Neuronal stem cell (in vitro differentiated cells): ENCODE measurements around the gene SH2D2A.

ENCODE experiments used
- DNase-seq: peaks from one replicate; pipeline ENCODE4 v3.0.0-alpha.2; 2013; ENCODE audit warnings: low spot score
- H2AFZ ChIP-seq: one replicate; pipeline ENCODE4 v1.6.1; 2013; ENCODE audit warnings: mild to moderate bottlenecking, low read length, inconsistent platforms
- H2AK5ac ChIP-seq: 2 replicates; pipeline ENCODE4 v1.6.1; 2013; ENCODE audit warnings: low read depth, mild to moderate bottlenecking, inconsistent platforms, low read length, moderate library complexity, mixed read lengths
- H2BK120ac ChIP-seq: 2 replicates; pipeline ENCODE4 v1.6.1; 2013; ENCODE audit warnings: low read depth, mild to moderate bottlenecking, inconsistent platforms, low read length, moderate library complexity, mixed read lengths
- H2BK12ac ChIP-seq: one replicate; pipeline ENCODE4 v1.6.1; 2013; ENCODE audit warnings: low read length, inconsistent platforms
- H2BK15ac ChIP-seq: 2 replicates; pipeline ENCODE4 v1.6.1; 2013; ENCODE audit warnings: mild to moderate bottlenecking, low read length, inconsistent platforms, mixed read lengths
- H2BK5ac ChIP-seq: one replicate; pipeline ENCODE4 v1.6.1; 2013; ENCODE audit warnings: inconsistent platforms, mild to moderate bottlenecking, low read length, moderate library complexity
- H3K14ac ChIP-seq: one replicate; pipeline ENCODE4 v1.6.1; 2013; ENCODE audit warnings: low read length, inconsistent platforms
- H3K18ac ChIP-seq: 2 replicates; pipeline ENCODE4 v1.6.1; 2013; ENCODE audit warnings: low read length, inconsistent platforms
- H3K23ac ChIP-seq: 2 replicates; pipeline ENCODE4 v1.6.1; 2013; ENCODE audit warnings: low read depth, mild to moderate bottlenecking, mixed read lengths, low read length, inconsistent platforms; ENCODE audit not compliant: poor library complexity
- H3K27ac ChIP-seq: replicated peaks from 3 replicates; pipeline ENCODE4 v1.5.1; 2013; ENCODE audit warnings: low read length, inconsistent platforms
- H3K27me3 ChIP-seq, 3 experiments: 2 replicates each; pipeline ENCODE4 v1.6.1; 2013; ENCODE audit warnings: low read length in 3 of 3, mild to moderate bottlenecking in 2 of 3, inconsistent platforms in 1 of 3, low read depth in 1 of 3, mixed read lengths in 1 of 3, moderate library complexity in 1 of 3; ENCODE audit not compliant: control insufficient read depth in 3 of 3, insufficient read depth in 3 of 3
- H3K36me3 ChIP-seq, 2 donors: replicated peaks in 1 of 2; 2 replicates each; pipeline ENCODE4 v1.6.1; 2013; ENCODE audit warnings: low read length in 2 of 2; ENCODE audit not compliant: control insufficient read depth in 2 of 2, insufficient read depth in 2 of 2
- H3K4ac ChIP-seq: 2 replicates; pipeline ENCODE4 v1.6.1; 2013; ENCODE audit warnings: inconsistent platforms, mild to moderate bottlenecking, low read length, moderate library complexity
- H3K4me1 ChIP-seq, 2 donors: 1 replicate in 1 of 2; 2 replicates in 1 of 2; pipeline ENCODE4 v1.6.1; 2013; ENCODE audit warnings: low read length in 2 of 2, low read depth in 1 of 2; ENCODE audit not compliant: control insufficient read depth in 2 of 2, insufficient read depth in 1 of 2
- H3K4me2 ChIP-seq: one replicate; pipeline ENCODE4 v1.6.1; 2013; ENCODE audit warnings: mild to moderate bottlenecking, low read length, inconsistent platforms; ENCODE audit not compliant: insufficient read depth, poor library complexity, severe bottlenecking
- H3K4me3 ChIP-seq, 2 donors: 2 replicates each; pipeline ENCODE4 v1.5.1; 2013; ENCODE audit warnings: low read length in 2 of 2, mild to moderate bottlenecking in 2 of 2, inconsistent platforms in 1 of 2, moderate library complexity in 1 of 2
- H3K79me1 ChIP-seq: one replicate; pipeline ENCODE4 v1.6.1; 2013; ENCODE audit warnings: low read depth, mild to moderate bottlenecking, inconsistent platforms, low read length, moderate library complexity
- H3K9ac ChIP-seq: one replicate; pipeline ENCODE4 v1.6.1; 2013; ENCODE audit warnings: mild to moderate bottlenecking, low read depth, low read length, inconsistent platforms; ENCODE audit not compliant: poor library complexity
- H3K9me3 ChIP-seq, 2 donors: replicated peaks in 1 of 2; 2 replicates each; pipeline versions ENCODE3 to v1.6.1; 2013; ENCODE audit warnings: low read length in 2 of 2, mild to moderate bottlenecking in 2 of 2, inconsistent platforms in 1 of 2, low read depth in 1 of 2, mixed read lengths in 1 of 2, moderate library complexity in 1 of 2; ENCODE audit not compliant: control insufficient read depth in 2 of 2, insufficient read depth in 1 of 2
- H4K8ac ChIP-seq: one replicate; pipeline ENCODE4 v1.6.1; 2013; ENCODE audit warnings: low read depth, mild to moderate bottlenecking, inconsistent platforms, low read length, moderate library complexity
- H4K91ac ChIP-seq: one replicate; pipeline ENCODE4 v1.6.1; 2013; ENCODE audit warnings: low read length, low read depth, mild to moderate bottlenecking, inconsistent platforms; ENCODE audit not compliant: poor library complexity
- WGBS, 2 donors: extraction: QIAGEN DNeasy Blood & Tissue Kit; methylation state at CpG; one replicate each; pipeline ENCODE4 v1.1.7; 2013; ENCODE audit warnings: missing lambda C conversion rate in 2 of 2, mixed read lengths in 1 of 2; ENCODE audit not compliant: insufficient read length in 2 of 2, insufficient replicate concordance in 1 of 2; ENCODE audit errors: extremely low coverage in 2 of 2; 5-methylcytosine and 5-hydroxymethylcytosine counted together

The SH2D2A gene

GRCh38 chr1:156812293-156812990, 4.2 kb downstream of the SH2D2A start:
- WGBS, 2 donors = no CpG with 5 or more reads among the region's 10 CpGs

GRCh38 chr1:156811168-156811567, 5.5 kb downstream of the SH2D2A start:
- H3K9me3 ChIP-seq = no peaks in the 10 kb centered on the region
- H2BK15ac ChIP-seq = no peak overlapping the region
- peaks cover 0 to 43% (median 19%) of the 10 kb centered on the region in 3 experiments for H3K27me3 ChIP-seq
- no peaks in the 10 kb centered on the region for H3K79me1 ChIP-seq
- DNase-seq = no peak
- no peak overlapping the region for H3K4me2 ChIP-seq
- no peak overlapping the region for H4K91ac ChIP-seq
- H3K27ac ChIP-seq = no peak overlapping the region
- peaks cover 9 to 18% of the 10 kb centered on the region in 2 donors for H3K4me1 ChIP-seq
- H2AK5ac ChIP-seq = no peak overlapping the region
- no peak overlapping the region for H3K4me3 ChIP-seq
- no peaks in the 10 kb centered on the region for H3K36me3 ChIP-seq
- H3K9ac ChIP-seq = no peak overlapping the region
- H3K23ac ChIP-seq = no peak overlapping the region
- no peak overlapping the region for H2BK5ac ChIP-seq
- no peak overlapping the region for H3K18ac ChIP-seq
- no CpG with 5 or more reads among the region's 4 CpGs for WGBS, 2 donors
- H4K8ac ChIP-seq = no peak overlapping the region
- peak overlapping the region; percentile 72 for H3K14ac ChIP-seq
- no peak overlapping the region for H2BK120ac ChIP-seq
- H2BK12ac ChIP-seq = no peak overlapping the region
- H2AFZ ChIP-seq = no peak overlapping the region
- H3K4ac ChIP-seq = no peak overlapping the region

More at GRCh38 chr1:156812293-156812990, 4.2 kb downstream of the SH2D2A start:
- H3K9ac ChIP-seq = no peak overlapping the region
- no peak overlapping the region for H2AFZ ChIP-seq
- H3K14ac ChIP-seq = no peak overlapping the region
- no peak overlapping the region for H3K4me3 ChIP-seq
- H3K4me2 ChIP-seq = no peak overlapping the region
- H4K8ac ChIP-seq = no peak overlapping the region
- no peak overlapping the region for H2BK120ac ChIP-seq
- H3K4me1 ChIP-seq = peaks cover 9 to 18% of the 10 kb centered on the region in 2 donors
- H2AK5ac ChIP-seq = no peak overlapping the region
- no peak overlapping the region for H4K91ac ChIP-seq
- no peak for DNase-seq
- H3K36me3 ChIP-seq = no peaks in the 10 kb centered on the region
- H3K23ac ChIP-seq = no peak overlapping the region
- H3K27ac ChIP-seq = no peak overlapping the region
- no peak overlapping the region for H2BK12ac ChIP-seq
- H3K9me3 ChIP-seq = no peaks in the 10 kb centered on the region
- no peak overlapping the region for H3K4ac ChIP-seq
- H2BK15ac ChIP-seq = no peak overlapping the region
- H3K27me3 ChIP-seq = peaks cover 0 to 53% (median 19%) of the 10 kb centered on the region in 3 experiments
- no peak overlapping the region for H2BK5ac ChIP-seq
- no peak overlapping the region for H3K18ac ChIP-seq
- no peaks in the 10 kb centered on the region for H3K79me1 ChIP-seq

- no peak overlapping the region for H2AFZ ChIP-seq
- H4K91ac ChIP-seq = no peak overlapping the region
- no peak overlapping the region for H3K27ac ChIP-seq
- no peak overlapping the region for H3K4me2 ChIP-seq
- H3K14ac ChIP-seq = no peak overlapping the region
- H3K23ac ChIP-seq = no peak overlapping the region
- H3K18ac ChIP-seq = no peak overlapping the region
- no peak for DNase-seq
- H2AK5ac ChIP-seq = no peak overlapping the region
- no peaks in the 10 kb centered on the region for H3K36me3 ChIP-seq
- no peak overlapping the region for H4K8ac ChIP-seq
- no peaks in the 10 kb centered on the region for H3K79me1 ChIP-seq
- no peak overlapping the region for H2BK12ac ChIP-seq
- WGBS, 2 donors = no CpG with 5 or more reads among the region's 7 CpGs
- peaks cover 9 to 16% of the 10 kb centered on the region in 2 donors for H3K4me1 ChIP-seq
- H3K9ac ChIP-seq = no peak overlapping the region
- H3K4me3 ChIP-seq = no peak overlapping the region
- H3K9me3 ChIP-seq = no peaks in the 10 kb centered on the region
- no peak overlapping the region for H3K4ac ChIP-seq
- H2BK15ac ChIP-seq = no peak overlapping the region
- H2BK5ac ChIP-seq = peak overlapping the region; percentile 27
- peaks cover 0 to 30% (median 19%) of the 10 kb centered on the region in 3 experiments for H3K27me3 ChIP-seq
- no peak overlapping the region for H2BK120ac ChIP-seq
Measured at GRCh38 chr1:156809711-156810366, 6.8 kb downstream of the SH2D2A start.

- H3K18ac ChIP-seq = peak overlapping the region; percentile 21
Measured at GRCh38 chr1:156809281-156809680, 7.4 kb downstream of the SH2D2A start.

More at GRCh38 chr1:156809281-156809680, 7.4 kb downstream of the SH2D2A start:
- H3K27ac ChIP-seq = no peak overlapping the region
- H3K9ac ChIP-seq = peak overlapping the region; percentile 56
- peak overlapping the region; percentile 56 for H2BK15ac ChIP-seq
- no peaks in the 10 kb centered on the region for H3K79me1 ChIP-seq
- H2AK5ac ChIP-seq = no peak overlapping the region
- peak overlapping the region; percentile 38 for H3K23ac ChIP-seq
- no peak overlapping the region for H3K4ac ChIP-seq
- no peak overlapping the region for H4K91ac ChIP-seq
- H4K8ac ChIP-seq = no peak overlapping the region
- H3K36me3 ChIP-seq = no peaks in the 10 kb centered on the region
- WGBS, 2 donors = no CpG with 5 or more reads among the region's 10 CpGs
- no peak overlapping the region for H2AFZ ChIP-seq
- no peak overlapping the region for H3K4me2 ChIP-seq
- no peak overlapping the region for H2BK12ac ChIP-seq
- H3K4me1 ChIP-seq = peaks cover 7 to 20% of the 10 kb centered on the region in 2 donors
- no peak overlapping the region for H2BK120ac ChIP-seq
- peaks cover 0 to 24% (median 19%) of the 10 kb centered on the region in 3 experiments for H3K27me3 ChIP-seq
- no peaks in the 10 kb centered on the region for H3K9me3 ChIP-seq
- no peak overlapping the region for H3K4me3 ChIP-seq
- DNase-seq = no peak
- no peak overlapping the region for H3K14ac ChIP-seq
- H2BK5ac ChIP-seq = peak overlapping the region; percentile 27
